SK-N-SH treated with all-trans-retinoic acid at 6 μM for 48 hours (cell line): ENCODE measurements around the gene OXNAD1.

Source experiments
- ATAC-seq: fragments of 200-7000 bp; cut with Tn5 transposase; 3 replicates; pipeline ENCODE4 v1.9.1; 2020; ENCODE audit warnings: mild to moderate bottlenecking, moderate library complexity
- ARNTL ChIP-seq: fragments of 450-650 bp; formaldehyde crosslinking; IDR thresholded peaks from 2 replicates; pipeline ENCODE4 v1.5.0; 2020; ENCODE audit warnings: low read depth, mild to moderate bottlenecking, moderate library complexity, borderline replicate concordance
- CREB5 ChIP-seq: fragments of 250-450 bp; sonication (Bioruptor Pico); IDR thresholded peaks from 2 replicates; pipeline ENCODE4 v1.5.1; 2020; ENCODE audit warnings: low read depth, mild to moderate bottlenecking, moderate library complexity
- CSDC2 ChIP-seq: fragments of 250-450 bp; sonication (Bioruptor Pico); IDR thresholded peaks from 2 replicates; pipeline ENCODE4 v1.5.0; 2020; ENCODE audit warnings: mild to moderate bottlenecking, moderate library complexity
- ISL1 ChIP-seq: fragments of 250-450 bp; sonication (Bioruptor Pico); IDR thresholded peaks from 2 replicates; pipeline ENCODE4 v2.1.2; 2022; ENCODE audit warnings: mild to moderate bottlenecking, moderate library complexity
- OSR1 ChIP-seq: fragments of 250-450 bp; sonication (Bioruptor Pico); IDR thresholded peaks from 2 replicates; pipeline ENCODE4 v1.8.0; 2022; ENCODE audit warnings: moderate library complexity, mild to moderate bottlenecking, inconsistent platforms
- POU6F1 ChIP-seq: fragments of 250-450 bp; sonication (Bioruptor Pico); IDR thresholded peaks from 2 replicates; pipeline ENCODE4 v1.8.0; 2021; ENCODE audit warnings: low read depth, mild to moderate bottlenecking, moderate library complexity, borderline replicate concordance
- PPARA ChIP-seq: fragments of 250-450 bp; sonication (Bioruptor Pico); IDR thresholded peaks from 2 replicates; pipeline ENCODE4 v1.5.0; 2020; ENCODE audit warnings: mild to moderate bottlenecking, borderline replicate concordance
- RARB ChIP-seq: fragments of 250-450 bp; sonication (Bioruptor Pico); IDR thresholded peaks from 2 replicates; pipeline ENCODE4 v1.8.0; 2021; ENCODE audit warnings: mild to moderate bottlenecking, moderate library complexity
- SNAI2 ChIP-seq: fragments of 250-450 bp; sonication (Bioruptor Pico); IDR thresholded peaks from 2 replicates; pipeline ENCODE4 v1.5.0; 2020; ENCODE audit warnings: mild to moderate bottlenecking, moderate library complexity
- TCF4 ChIP-seq: fragments of 250-450 bp; sonication (Bioruptor Pico); IDR thresholded peaks from 2 replicates; pipeline ENCODE4 v1.8.0; 2021; ENCODE audit warnings: mild to moderate bottlenecking, moderate library complexity, borderline replicate concordance
- TOX ChIP-seq: fragments of 250-450 bp; sonication (Bioruptor Pico); IDR thresholded peaks from 2 replicates; pipeline ENCODE4 v1.8.0; 2021; ENCODE audit warnings: mild to moderate bottlenecking, moderate library complexity, borderline replicate concordance
- ZC3H10 ChIP-seq: fragments of 250-450 bp; sonication (Bioruptor Pico); IDR thresholded peaks from 2 replicates; pipeline ENCODE4 v1.5.1; 2021; ENCODE audit warnings: mild to moderate bottlenecking, moderate library complexity
- ZFP3 ChIP-seq: fragments of 250-450 bp; sonication (Bioruptor Pico); IDR thresholded peaks from 2 replicates; pipeline ENCODE4 v1.5.0; 2020; ENCODE audit warnings: mild to moderate bottlenecking, moderate library complexity
- ZFP30 ChIP-seq: fragments of 450-650 bp; formaldehyde crosslinking; IDR thresholded peaks from 2 replicates; pipeline ENCODE4 v1.5.0; 2022; ENCODE audit warnings: mild to moderate bottlenecking, moderate library complexity
- ZNF565 ChIP-seq: fragments of 450-650 bp; formaldehyde crosslinking; conservative IDR thresholded peaks from 2 replicates; pipeline ENCODE4 v1.5.0; 2020; ENCODE audit warnings: low read depth, mild to moderate bottlenecking, moderate library complexity
- ZNF70 ChIP-seq: fragments of 450-650 bp; formaldehyde crosslinking; IDR thresholded peaks from 2 replicates; pipeline ENCODE4 v1.5.0; 2020; ENCODE audit warnings: mild to moderate bottlenecking, moderate library complexity
- ZNF8 ChIP-seq: fragments of 450-650 bp; formaldehyde crosslinking; IDR thresholded peaks from 2 replicates; pipeline ENCODE4 v1.5.0; 2020; ENCODE audit warnings: mild to moderate bottlenecking, moderate library complexity
- TF ChIP-seq, protein P1 (sequence below): fragments of 250-450 bp; sonication (Bioruptor Pico); IDR thresholded peaks from 2 replicates; pipeline ENCODE4 v1.5.0; 2020; ENCODE audit warnings: mild to moderate bottlenecking, moderate library complexity
- TF ChIP-seq, protein P2 (sequence below): fragments of 250-450 bp; sonication (Bioruptor Pico); IDR thresholded peaks from 2 replicates; pipeline ENCODE4 v1.5.1; 2021; ENCODE audit warnings: mild to moderate bottlenecking, moderate library complexity

Gene OXNAD1

GRCh38 chr3:16313886-16314645 lies 49.1 kb downstream of the OXNAD1 start:
- ATAC-seq: no peak

DNA sequence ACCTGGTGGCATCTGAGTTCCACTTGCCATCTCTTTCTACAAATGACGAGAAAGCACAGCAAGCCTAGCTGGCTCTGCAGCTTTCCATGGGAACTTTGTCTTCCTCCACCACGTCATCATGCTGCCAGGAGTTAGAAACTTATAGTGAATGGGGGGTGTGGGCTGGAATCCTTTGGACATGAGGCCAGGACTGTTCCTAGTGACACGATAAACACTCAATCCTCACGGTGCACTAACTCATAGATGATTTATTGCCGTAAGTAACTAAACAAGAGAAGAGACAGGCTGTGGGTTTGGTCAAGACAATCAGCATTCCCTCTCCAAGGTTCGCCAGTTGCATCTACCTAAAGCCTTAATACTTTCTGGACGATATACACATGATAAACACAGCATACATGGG lies 50.6 kb downstream of the OXNAD1 start:
- ATAC-seq: no peak
- TF ChIP-seq, protein P1, sequence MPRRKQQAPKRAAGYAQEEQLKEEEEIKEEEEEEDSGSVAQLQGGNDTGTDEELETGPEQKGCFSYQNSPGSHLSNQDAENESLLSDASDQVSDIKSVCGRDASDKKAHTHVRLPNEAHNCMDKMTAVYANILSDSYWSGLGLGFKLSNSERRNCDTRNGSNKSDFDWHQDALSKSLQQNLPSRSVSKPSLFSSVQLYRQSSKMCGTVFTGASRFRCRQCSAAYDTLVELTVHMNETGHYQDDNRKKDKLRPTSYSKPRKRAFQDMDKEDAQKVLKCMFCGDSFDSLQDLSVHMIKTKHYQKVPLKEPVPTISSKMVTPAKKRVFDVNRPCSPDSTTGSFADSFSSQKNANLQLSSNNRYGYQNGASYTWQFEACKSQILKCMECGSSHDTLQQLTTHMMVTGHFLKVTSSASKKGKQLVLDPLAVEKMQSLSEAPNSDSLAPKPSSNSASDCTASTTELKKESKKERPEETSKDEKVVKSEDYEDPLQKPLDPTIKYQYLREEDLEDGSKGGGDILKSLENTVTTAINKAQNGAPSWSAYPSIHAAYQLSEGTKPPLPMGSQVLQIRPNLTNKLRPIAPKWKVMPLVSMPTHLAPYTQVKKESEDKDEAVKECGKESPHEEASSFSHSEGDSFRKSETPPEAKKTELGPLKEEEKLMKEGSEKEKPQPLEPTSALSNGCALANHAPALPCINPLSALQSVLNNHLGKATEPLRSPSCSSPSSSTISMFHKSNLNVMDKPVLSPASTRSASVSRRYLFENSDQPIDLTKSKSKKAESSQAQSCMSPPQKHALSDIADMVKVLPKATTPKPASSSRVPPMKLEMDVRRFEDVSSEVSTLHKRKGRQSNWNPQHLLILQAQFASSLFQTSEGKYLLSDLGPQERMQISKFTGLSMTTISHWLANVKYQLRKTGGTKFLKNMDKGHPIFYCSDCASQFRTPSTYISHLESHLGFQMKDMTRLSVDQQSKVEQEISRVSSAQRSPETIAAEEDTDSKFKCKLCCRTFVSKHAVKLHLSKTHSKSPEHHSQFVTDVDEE (CRISPR knock-in tag): no peak
- TF ChIP-seq SNAI2 (CRISPR knock-in tag) (no peak), ARNTL (no peak), OSR1 (CRISPR knock-in tag) (no peak), ZNF70 (CRISPR knock-in tag) (no peak), PPARA (CRISPR knock-in tag) (no peak), POU6F1 (CRISPR knock-in tag) (no peak), ZC3H10 (CRISPR knock-in tag) (no peak), RARB (CRISPR knock-in tag) (no peak), ZFP3 (CRISPR knock-in tag) (no peak)

More at GRCh38 chr3:16313886-16314645, 49.1 kb downstream of the OXNAD1 start:
- no peak for TF ChIP-seq OSR1 (CRISPR knock-in tag)
- TF ChIP-seq TOX (CRISPR knock-in tag): no peak
- TF ChIP-seq ZNF8 (CRISPR knock-in tag): no peak
- TF ChIP-seq SNAI2 (CRISPR knock-in tag): no peak
- TF ChIP-seq ZFP30: no peak
- TF ChIP-seq, protein P1 (CRISPR knock-in tag): no peak
- TF ChIP-seq ARNTL: no peak
- TF ChIP-seq TCF4 (CRISPR knock-in tag): no peak
- TF ChIP-seq, protein P2, sequence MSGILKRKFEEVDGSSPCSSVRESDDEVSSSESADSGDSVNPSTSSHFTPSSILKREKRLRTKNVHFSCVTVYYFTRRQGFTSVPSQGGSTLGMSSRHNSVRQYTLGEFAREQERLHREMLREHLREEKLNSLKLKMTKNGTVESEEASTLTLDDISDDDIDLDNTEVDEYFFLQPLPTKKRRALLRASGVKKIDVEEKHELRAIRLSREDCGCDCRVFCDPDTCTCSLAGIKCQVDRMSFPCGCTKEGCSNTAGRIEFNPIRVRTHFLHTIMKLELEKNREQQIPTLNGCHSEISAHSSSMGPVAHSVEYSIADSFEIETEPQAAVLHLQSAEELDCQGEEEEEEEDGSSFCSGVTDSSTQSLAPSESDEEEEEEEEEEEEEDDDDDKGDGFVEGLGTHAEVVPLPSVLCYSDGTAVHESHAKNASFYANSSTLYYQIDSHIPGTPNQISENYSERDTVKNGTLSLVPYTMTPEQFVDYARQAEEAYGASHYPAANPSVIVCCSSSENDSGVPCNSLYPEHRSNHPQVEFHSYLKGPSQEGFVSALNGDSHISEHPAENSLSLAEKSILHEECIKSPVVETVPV (CRISPR knock-in tag): no peak
- no peak for TF ChIP-seq CSDC2 (CRISPR knock-in tag)
- no peak for TF ChIP-seq PPARA (CRISPR knock-in tag)

DNA sequence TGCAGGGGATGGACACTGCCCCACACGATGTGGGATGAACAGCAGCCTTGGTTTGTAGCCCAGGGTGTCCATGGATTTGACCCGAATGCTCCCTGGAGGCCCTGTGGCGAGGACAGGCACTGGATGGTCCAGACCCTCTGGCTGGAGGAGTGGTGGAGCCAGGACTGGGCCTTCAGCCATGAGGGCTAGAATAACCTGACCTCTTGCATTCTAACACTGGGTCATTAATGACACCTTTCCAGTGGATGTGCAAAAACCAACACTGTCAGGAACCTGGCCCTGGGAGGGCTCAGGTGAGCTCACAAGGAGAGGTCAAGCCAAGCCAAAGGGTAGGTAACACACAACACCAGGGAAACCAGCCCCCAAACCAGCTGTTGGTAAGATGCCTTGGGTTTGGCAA lies 51.4 kb downstream of the OXNAD1 start:
- TF ChIP-seq PPARA (CRISPR knock-in tag) (no peak), ARNTL (no peak), ISL1 (CRISPR knock-in tag) (no peak), SNAI2 (CRISPR knock-in tag) (no peak), ZNF8 (CRISPR knock-in tag) (no peak), ZFP3 (CRISPR knock-in tag) (no peak), RARB (CRISPR knock-in tag) (no peak), ZC3H10 (CRISPR knock-in tag) (no peak), OSR1 (CRISPR knock-in tag) (no peak), POU6F1 (CRISPR knock-in tag) (no peak), ZNF70 (CRISPR knock-in tag) (no peak), CREB5 (no peak), ZNF565 (CRISPR knock-in tag) (no peak)
- TF ChIP-seq, protein P2 (CRISPR knock-in tag): no peak
- ATAC-seq: no peak
